HEK293 (cell line): ENCODE results near the gene MCRIP1.

Experiments
- CTCF ChIA-PET: fragments of 350-600 bp; formaldehyde crosslinking; extraction: SDS; loops from one replicate; lab custom pipeline; 2021; ENCODE audit warnings: antibody characterized with exemption; lab: Yijun Ruan, JAX
- POLR2A ChIA-PET: fragments of 300-600 bp; formaldehyde crosslinking; extraction: SDS; loops from one replicate; lab custom pipeline; 2020; ENCODE audit warnings: antibody characterized with exemption, inconsistent platforms; lab: Yijun Ruan, JAX
- H3K27ac ChIP-seq: fragments of 200-500 bp; sonication (Bioruptor generic); 2 replicates; pipeline ENCODE4 v1.5.1; 2014; ENCODE audit warnings: low read depth, low read length, control low read depth, inconsistent platforms; ENCODE audit errors: extremely low read depth
- H3K36me3 ChIP-seq, 2 experiments: fragments of 200-500 bp in 1 of 2; sonication (Bioruptor generic) in 1 of 2; 1 replicate in 1 of 2; 2 replicates in 1 of 2; pipeline ENCODE4 v1.5.1; 2014 to 2017; ENCODE audit warnings: inconsistent platforms in 2 of 2, low read length in 2 of 2; ENCODE audit not compliant: control insufficient read depth in 2 of 2, insufficient read depth in 1 of 2
- H3K4me1 ChIP-seq: fragments of 200-500 bp; sonication (Bioruptor generic); 2 replicates; pipeline ENCODE4 v1.5.1; 2014; ENCODE audit warnings: mild to moderate bottlenecking, low read length, inconsistent platforms; ENCODE audit not compliant: control insufficient read depth, insufficient read depth
- H3K4me3 ChIP-seq: 2 replicates; pipeline ENCODE4 v1.5.1; 2011; ENCODE audit warnings: low read depth, mild to moderate bottlenecking, control low read depth, low read length, moderate library complexity
- H3K9me3 ChIP-seq: fragments of 200-500 bp; sonication (Bioruptor generic); 2 replicates; pipeline ENCODE4 v1.5.1; 2014; ENCODE audit warnings: low read depth, low read length, inconsistent platforms; ENCODE audit not compliant: control insufficient read depth, insufficient read depth
- EGR2 ChIP-seq: fragments of 450-650 bp; formaldehyde crosslinking; IDR thresholded peaks from 2 replicates; pipeline ENCODE4 v1.5.1; 2016; ENCODE audit warnings: low read depth, missing biosample characterization, missing genetic modification characterization
- GLIS2 ChIP-seq: fragments of 450-650 bp; formaldehyde crosslinking; IDR thresholded peaks from 2 replicates; pipeline ENCODE4 v1.5.1; 2016; ENCODE audit warnings: missing biosample characterization, missing genetic modification characterization
- HIC1 ChIP-seq: fragments of 450-650 bp; formaldehyde crosslinking; IDR thresholded peaks from 2 replicates; pipeline ENCODE4 v1.5.1; 2016; ENCODE audit warnings: missing biosample characterization, missing genetic modification characterization
- KLF1 ChIP-seq: fragments of 450-650 bp; formaldehyde crosslinking; IDR thresholded peaks from 2 replicates; pipeline ENCODE4 v1.5.1; 2016; ENCODE audit warnings: missing biosample characterization, missing genetic modification characterization
- KLF16 ChIP-seq: fragments of 450-650 bp; formaldehyde crosslinking; IDR thresholded peaks from 2 replicates; pipeline ENCODE4 v1.5.1; 2017; ENCODE audit warnings: missing biosample characterization, missing genetic modification characterization
- SCRT1 ChIP-seq: fragments of 450-650 bp; formaldehyde crosslinking; IDR thresholded peaks from 2 replicates; pipeline ENCODE4 v1.5.1; 2016; ENCODE audit warnings: missing biosample characterization, missing genetic modification characterization, borderline replicate concordance
- SCRT2 ChIP-seq: fragments of 450-650 bp; formaldehyde crosslinking; IDR thresholded peaks from 2 replicates; pipeline ENCODE4 v1.5.1; 2016; ENCODE audit warnings: missing biosample characterization, missing genetic modification characterization
- TRIM28 ChIP-seq: IDR thresholded peaks from 2 replicates; pipeline ENCODE4 v1.6.1; 2011; ENCODE audit warnings: low read length, control low read depth, borderline replicate concordance
- ZBTB10 ChIP-seq: fragments of 450-650 bp; formaldehyde crosslinking; IDR thresholded peaks from 2 replicates; pipeline ENCODE4 v1.5.1; 2016; ENCODE audit warnings: missing biosample characterization, missing genetic modification characterization
- ZBTB17 ChIP-seq: fragments of 450-650 bp; formaldehyde crosslinking; IDR thresholded peaks from 2 replicates; pipeline ENCODE4 v1.5.1; 2016; ENCODE audit warnings: missing biosample characterization, missing genetic modification characterization
- ZBTB21 ChIP-seq: fragments of 450-650 bp; formaldehyde crosslinking; IDR thresholded peaks from 2 replicates; pipeline ENCODE4 v1.5.1; 2017; ENCODE audit warnings: missing biosample characterization, missing genetic modification characterization
- ZFP37 ChIP-seq: fragments of 450-650 bp; formaldehyde crosslinking; IDR thresholded peaks from 2 replicates; pipeline ENCODE4 v1.5.1; 2016; ENCODE audit warnings: missing biosample characterization, missing genetic modification characterization
- ZIC2 ChIP-seq: fragments of 450-650 bp; formaldehyde crosslinking; IDR thresholded peaks from 2 replicates; pipeline ENCODE4 v1.5.1; 2016; ENCODE audit warnings: missing biosample characterization, missing genetic modification characterization
- ZNF146 ChIP-seq: fragments of 450-650 bp; formaldehyde crosslinking; IDR thresholded peaks from 2 replicates; pipeline ENCODE4 v1.5.1; 2016; ENCODE audit warnings: missing biosample characterization, missing genetic modification characterization
- ZNF416 ChIP-seq: fragments of 450-650 bp; formaldehyde crosslinking; IDR thresholded peaks from 2 replicates; pipeline ENCODE4 v1.5.1; 2016; ENCODE audit warnings: missing biosample characterization, missing genetic modification characterization
- ZNF514 ChIP-seq: fragments of 450-650 bp; formaldehyde crosslinking; IDR thresholded peaks from 2 replicates; pipeline ENCODE4 v1.5.1; 2016; ENCODE audit warnings: missing biosample characterization, missing genetic modification characterization
- ZNF600 ChIP-seq: fragments of 450-650 bp; formaldehyde crosslinking; IDR thresholded peaks from 2 replicates; pipeline ENCODE4 v1.5.1; 2016; ENCODE audit warnings: missing biosample characterization, missing genetic modification characterization
- ZNF692 ChIP-seq: fragments of 450-650 bp; formaldehyde crosslinking; IDR thresholded peaks from 2 replicates; pipeline ENCODE4 v1.5.1; 2016; ENCODE audit warnings: missing biosample characterization, missing genetic modification characterization
- TF ChIP-seq, protein P1 (sequence below): fragments of 450-650 bp; formaldehyde crosslinking; IDR thresholded peaks from 2 replicates; pipeline ENCODE4; 2016; ENCODE audit warnings: missing biosample characterization, missing genetic modification characterization
- TF ChIP-seq, protein P2 (sequence below): fragments of 450-650 bp; formaldehyde crosslinking; IDR thresholded peaks from 2 replicates; pipeline ENCODE4 v1.5.1; 2017; ENCODE audit warnings: missing biosample characterization, mild to moderate bottlenecking, missing genetic modification characterization, moderate library complexity
- TF ChIP-seq, protein P3 (sequence below): fragments of 450-650 bp; formaldehyde crosslinking; IDR thresholded peaks from 2 replicates; pipeline ENCODE4 v1.5.1; 2017; ENCODE audit warnings: missing biosample characterization, missing genetic modification characterization

The MCRIP1 gene

GRCh38 chr17:81808778-81809555 lies 24.1 kb downstream of the MCRIP1 start (continued):
- TF ChIP-seq ZBTB10 (tag by site-specific recombination) (no peak), ZNF514 (no peak), SCRT1 (no peak), ZBTB17 (tag by site-specific recombination) (no peak), TRIM28 (peak; percentile 69; the same call in 1 of the 2 replicates), ZNF600 (tag by site-specific recombination) (peak; percentile 38; the same call in 1 of the 2 replicates), SCRT2 (no peak), GLIS2 (tag by site-specific recombination) (peak; percentile 73), KLF16 (tag by site-specific recombination) (no peak), ZNF416 (no peak), HIC1 (tag by site-specific recombination) (peak; percentile 82)

DNA sequence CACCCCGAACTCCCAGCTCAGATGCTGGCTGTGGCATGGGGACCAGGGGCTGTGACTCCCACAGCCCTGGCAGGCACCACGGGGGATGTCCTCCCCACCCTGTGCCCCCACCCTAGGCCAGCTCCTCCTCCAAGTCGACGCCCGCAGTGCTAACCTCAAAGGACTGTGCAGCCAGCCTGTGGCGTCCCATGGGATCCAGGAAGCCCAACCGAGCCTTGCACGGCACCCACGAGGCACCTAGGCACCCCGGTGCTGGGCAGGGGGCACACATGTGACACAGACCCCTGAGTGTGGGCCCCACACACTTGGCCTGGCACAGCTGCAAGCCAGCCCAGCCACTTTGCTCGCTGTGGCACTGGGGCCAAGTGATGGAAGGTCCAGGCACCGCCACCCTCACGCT lies 25.3 kb downstream of the MCRIP1 start:
- POLR2A ChIA-PET, result interaction anchor here (1.3 to 2.0 kb wide), 2 partner anchors 10 to 25 kb away, joined by 6 to 7 read pairs; partner anchors contain the start of gene MCRIP1
- TF ChIP-seq ZNF146 (tag by site-specific recombination) (no peak), EGR2 (tag by site-specific recombination) (no peak), ZIC2 (tag by site-specific recombination) (peak; percentile 40), GLIS2 (tag by site-specific recombination) (peak; percentile 30; the same call in 1 of the 2 replicates), ZNF692 (tag by site-specific recombination) (0 out of 2 replicates have a peak, but pooled peaks have one; percentile 25), KLF1 (tag by site-specific recombination) (peak; percentile 64), ZFP37 (tag by site-specific recombination) (no peak), ZBTB21 (no peak)
- TF ChIP-seq, protein P1, sequence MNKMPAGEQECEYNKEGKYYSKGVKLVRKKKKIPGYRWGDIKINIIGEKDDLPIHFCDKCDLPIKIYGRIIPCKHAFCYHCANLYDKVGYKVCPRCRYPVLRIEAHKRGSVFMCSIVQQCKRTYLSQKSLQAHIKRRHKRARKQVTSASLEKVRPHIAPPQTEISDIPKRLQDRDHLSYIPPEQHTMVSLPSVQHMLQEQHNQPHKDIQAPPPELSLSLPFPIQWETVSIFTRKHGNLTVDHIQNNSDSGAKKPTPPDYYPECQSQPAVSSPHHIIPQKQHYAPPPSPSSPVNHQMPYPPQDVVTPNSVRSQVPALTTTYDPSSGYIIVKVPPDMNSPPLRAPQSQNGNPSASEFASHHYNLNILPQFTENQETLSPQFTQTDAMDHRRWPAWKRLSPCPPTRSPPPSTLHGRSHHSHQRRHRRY (tag by site-specific recombination), result no peak
- TF ChIP-seq, protein P2, sequence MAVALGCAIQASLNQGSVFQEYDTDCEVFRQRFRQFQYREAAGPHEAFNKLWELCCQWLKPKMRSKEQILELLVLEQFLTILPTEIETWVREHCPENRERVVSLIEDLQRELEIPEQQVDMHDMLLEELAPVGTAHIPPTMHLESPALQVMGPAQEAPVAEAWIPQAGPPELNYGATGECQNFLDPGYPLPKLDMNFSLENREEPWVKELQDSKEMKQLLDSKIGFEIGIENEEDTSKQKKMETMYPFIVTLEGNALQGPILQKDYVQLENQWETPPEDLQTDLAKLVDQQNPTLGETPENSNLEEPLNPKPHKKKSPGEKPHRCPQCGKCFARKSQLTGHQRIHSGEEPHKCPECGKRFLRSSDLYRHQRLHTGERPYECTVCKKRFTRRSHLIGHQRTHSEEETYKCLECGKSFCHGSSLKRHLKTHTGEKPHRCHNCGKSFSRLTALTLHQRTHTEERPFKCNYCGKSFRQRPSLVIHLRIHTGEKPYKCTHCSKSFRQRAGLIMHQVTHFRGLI (tag by site-specific recombination), result peak; percentile 51; the same call in 1 of the 2 replicates
- TF ChIP-seq, protein P3, sequence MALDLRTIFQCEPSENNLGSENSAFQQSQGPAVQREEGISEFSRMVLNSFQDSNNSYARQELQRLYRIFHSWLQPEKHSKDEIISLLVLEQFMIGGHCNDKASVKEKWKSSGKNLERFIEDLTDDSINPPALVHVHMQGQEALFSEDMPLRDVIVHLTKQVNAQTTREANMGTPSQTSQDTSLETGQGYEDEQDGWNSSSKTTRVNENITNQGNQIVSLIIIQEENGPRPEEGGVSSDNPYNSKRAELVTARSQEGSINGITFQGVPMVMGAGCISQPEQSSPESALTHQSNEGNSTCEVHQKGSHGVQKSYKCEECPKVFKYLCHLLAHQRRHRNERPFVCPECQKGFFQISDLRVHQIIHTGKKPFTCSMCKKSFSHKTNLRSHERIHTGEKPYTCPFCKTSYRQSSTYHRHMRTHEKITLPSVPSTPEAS, result no peak
- Histone ChIP-seq H3K27ac (no peak overlapping the region), H3K36me3 (no peaks in the 10 kb centered on the region), H3K9me3 (no peaks in the 10 kb centered on the region), H3K4me3 (no peak overlapping the region), H3K4me1 (peaks cover 2% of the 10 kb centered on the region; the same call in 1 of the 2 replicates)
- CTCF ChIA-PET, result interaction anchor here (0.6 to 1.4 kb wide), 4 partner anchors 10 to 216 kb away, joined by 3 to 6 read pairs (median 4); partner anchors contain the start of gene LRRC45
